SK-N-SH (cell line): ENCODE results near the gene TPRG1L. TPM values are rescaled to one million over a fixed set of nuclear protein-coding genes. Genes with fewer than 3 reads are reported as not detected.

Experiments used
- CTCF ChIA-PET: fragments of 300-600, 350-600 bp; formaldehyde crosslinking; extraction: SDS; loops from one replicate; lab custom pipeline; 2021; lab: Yijun Ruan, JAX
- POLR2A ChIA-PET: fragments of 350-600 bp; sonication (Branson Sonifier 250); formaldehyde crosslinking; extraction: SDS; loops from one replicate; lab custom pipeline; 2020; ENCODE audit warnings: antibody characterized with exemption, inconsistent platforms; lab: Yijun Ruan, JAX
- DNase-seq: peaks from one replicate; pipeline ENCODE4 v3.0.0; 2012
- H2AFZ ChIP-seq: fragments of 200-600 bp; sonication (generic); 2 replicates; pipeline ENCODE4 v1.8.1; 2016; ENCODE audit warnings: antibody characterized with exemption, mild to moderate bottlenecking, low read depth
- H3F3A ChIP-seq: fragments of 200-600 bp; sonication (generic); replicated peaks from 2 replicates; pipeline ENCODE3; 2016; ENCODE audit warnings: antibody characterized with exemption, mild to moderate bottlenecking; ENCODE audit not compliant: insufficient read depth
- H3K27ac ChIP-seq, 2 experiments: fragments of 200-500 bp in 1 of 2; fragments of 200-600 bp in 1 of 2; sonication (Bioruptor generic) in 1 of 2; sonication (generic), shearing (Covaris generic) in 1 of 2; 2 replicates each; pipeline versions ENCODE4 v1.5.1 to v1.6.1; 2014 to 2016; ENCODE audit warnings: low read depth in 2 of 2, inconsistent platforms in 1 of 2, low read length in 1 of 2, mild to moderate bottlenecking in 1 of 2, mixed read lengths in 1 of 2
- H3K27me3 ChIP-seq: fragments of 200-600 bp; sonication (generic), shearing (Covaris generic); 2 replicates; pipeline ENCODE4 v1.6.1; 2016; ENCODE audit warnings: mixed run types; ENCODE audit not compliant: insufficient read depth
- H3K36me3 ChIP-seq, 2 experiments: fragments of 200-500 bp in 1 of 2; fragments of 200-600 bp in 1 of 2; sonication (Bioruptor generic) in 1 of 2; sonication (generic) in 1 of 2; replicated peaks in 1 of 2; 2 replicates each; pipeline versions ENCODE3 to v1.5.1; 2014 to 2016; ENCODE audit warnings: low read length in 1 of 2, mild to moderate bottlenecking in 1 of 2; ENCODE audit not compliant: insufficient read depth in 2 of 2, control insufficient read depth in 1 of 2
- H3K4me1 ChIP-seq, 2 experiments: fragments of 200-500 bp in 1 of 2; fragments of 200-600 bp in 1 of 2; sonication (Bioruptor generic) in 1 of 2; sonication (generic), shearing (Covaris generic) in 1 of 2; 2 replicates each; pipeline versions ENCODE4 v1.5.1 to v1.6.1; 2014 to 2016; ENCODE audit warnings: low read depth in 1 of 2, low read length in 1 of 2, mixed run types in 1 of 2; ENCODE audit not compliant: insufficient read depth in 2 of 2, control insufficient read depth in 1 of 2
- H3K4me2 ChIP-seq: fragments of 200-600 bp; sonication (generic), shearing (Covaris generic); 2 replicates; pipeline ENCODE4 v1.6.1; 2017; ENCODE audit warnings: mixed run types
- H3K4me3 ChIP-seq, 2 experiments: fragments of 200-500 bp in 1 of 2; fragments of 200-600 bp in 1 of 2; sonication (Bioruptor generic) in 1 of 2; sonication (generic), shearing (Covaris generic) in 1 of 2; 2 replicates each; pipeline versions ENCODE4 v1.5.1 to v1.8.1; 2014 to 2016; ENCODE audit warnings: low read depth in 2 of 2, inconsistent platforms in 1 of 2, low read length in 1 of 2, mild to moderate bottlenecking in 1 of 2, mixed read lengths in 1 of 2, moderate library complexity in 1 of 2
- H3K79me2 ChIP-seq: fragments of 200-600 bp; sonication (generic); 2 replicates; pipeline ENCODE4 v1.8.1; 2017; ENCODE audit warnings: mild to moderate bottlenecking; ENCODE audit not compliant: insufficient read depth
- H3K9ac ChIP-seq: fragments of 200-600 bp; sonication (generic); 2 replicates; pipeline ENCODE4 v1.6.1; 2017; ENCODE audit warnings: mixed run types
- H3K9me2 ChIP-seq: fragments of 200-600 bp; sonication (generic); 2 replicates; pipeline ENCODE4 v1.6.1; 2017; ENCODE audit warnings: mixed run types
- H3K9me3 ChIP-seq: fragments of 200-600 bp; sonication (generic); 2 replicates; pipeline ENCODE4 v1.6.1; 2017; ENCODE audit warnings: mixed run types, mild to moderate bottlenecking, moderate library complexity
- H4K20me1 ChIP-seq: fragments of 200-600 bp; sonication (generic); 2 replicates; pipeline ENCODE4 v1.6.1; 2017; ENCODE audit warnings: mild to moderate bottlenecking, mixed run types; ENCODE audit not compliant: insufficient read depth
- CHD2 ChIP-seq: fragments of 150-350 bp; IDR thresholded peaks from 2 replicates; pipeline ENCODE4 v1.6.1; 2018; ENCODE audit warnings: low read length; ENCODE audit not compliant: partially characterized antibody
- CTCF ChIP-seq: fragments of 200-600 bp; sonication (generic); IDR thresholded peaks from 2 replicates; pipeline ENCODE4 v1.6.1; 2017; ENCODE audit warnings: antibody characterized with exemption, mild to moderate bottlenecking, moderate library complexity
- ELF1 ChIP-seq: IDR thresholded peaks from 2 replicates; pipeline ENCODE4 v1.4.0; 2012
- GABPA ChIP-seq: IDR thresholded peaks from 2 replicates; pipeline ENCODE4 v1.4.0; 2012; ENCODE audit warnings: low read depth, mild to moderate bottlenecking
- GATA2 ChIP-seq: sonication (generic); formaldehyde crosslinking; IDR thresholded peaks from 2 replicates; pipeline ENCODE4 v1.5.0; 2020; ENCODE audit warnings: mild to moderate bottlenecking, missing genetic modification reagents
- JUND ChIP-seq: IDR thresholded peaks from 2 replicates; pipeline ENCODE4 v1.4.0; 2012
- MEF2A ChIP-seq: IDR thresholded peaks from 2 replicates; pipeline ENCODE4 v1.4.0; 2012; ENCODE audit warnings: low read depth, borderline replicate concordance
- PBX3 ChIP-seq: IDR thresholded peaks from 2 replicates; pipeline ENCODE4; 2012
- POLR2AphosphoS5 ChIP-seq: IDR thresholded peaks from 2 replicates; pipeline ENCODE4 v1.6.1; 2012; ENCODE audit warnings: low read depth, low read length
- RAD21 ChIP-seq: IDR thresholded peaks from 2 replicates; pipeline ENCODE4 v1.6.1; 2012; ENCODE audit warnings: mild to moderate bottlenecking, low read length
- SMC3 ChIP-seq: IDR thresholded peaks from 2 replicates; pipeline ENCODE4 v1.6.1; 2012; ENCODE audit warnings: low read depth, low read length, improper control_type of control experiment
- TAF1 ChIP-seq: IDR thresholded peaks from 2 replicates; pipeline ENCODE4 v1.6.1; 2012; ENCODE audit warnings: low read depth, mild to moderate bottlenecking, low read length, moderate library complexity, borderline replicate concordance
- TCF12 ChIP-seq: IDR thresholded peaks from 2 replicates; pipeline ENCODE4 v1.4.0; 2012
- TEAD4 ChIP-seq: IDR thresholded peaks from 2 replicates; pipeline ENCODE4 v1.4.0; 2012; ENCODE audit warnings: mild to moderate bottlenecking, borderline replicate concordance; ENCODE audit not compliant: insufficient read depth
- USF1 ChIP-seq: IDR thresholded peaks from 2 replicates; pipeline ENCODE4 v1.4.0; 2012; ENCODE audit warnings: low read depth, borderline replicate concordance
- YY1 ChIP-seq: IDR thresholded peaks from 2 replicates; pipeline ENCODE4 v1.4.0; 2012; ENCODE audit warnings: low read depth, mild to moderate bottlenecking
- ZBTB33 ChIP-seq: IDR thresholded peaks from 2 replicates; pipeline ENCODE4 v1.4.0; 2012; ENCODE audit warnings: low read depth, borderline replicate concordance
- WGBS: methylation state at CpG from one replicate; pipeline ENCODE4 v1.1.6; 2017; ENCODE audit warnings: low lambda C conversion rate; 5-methylcytosine and 5-hydroxymethylcytosine counted together
- polyA plus RNA-seq, 3 experiments: library from polyadenylated mRNA; depleted of rRNA; stranded (reverse); fragments of >200 nt; gene quantifications; 2 replicates each; pipeline ENCODE4 v1.2.3, GENCODE V29; 2012

The TPRG1L gene
- polyA plus RNA-seq, 1 of the 3 experiments (the other 2 are of a cell fraction): 25.9 TPM

GRCh38 chr1:3677484-3677883 lies 52.7 kb downstream of the TPRG1L start:
- no peaks in the 10 kb centered on the region for H4K20me1 ChIP-seq
- no peaks in the 10 kb centered on the region for H3F3A ChIP-seq
- no peak overlapping the region for H2AFZ ChIP-seq
- no peaks in the 10 kb centered on the region for H3K9me3 ChIP-seq
- no peak overlapping the region for H3K27ac ChIP-seq
- H3K9ac ChIP-seq: no peak overlapping the region
- no peak for DNase-seq
- TF ChIP-seq RAD21 (no peak), TCF12 (no peak)
- ChIA-PET POLR2A (interaction anchor here (0.6 kb wide), 1 partner anchor 1749 kb away, joined by 3 read pairs; no protein-coding TSS in a partner anchor), CTCF (interaction anchor here (1.0 to 2.8 kb wide), 4 partner anchors 14 to 224 kb away, joined by 3 to 15 read pairs (median 6); no protein-coding TSS in a partner anchor)
- H3K27me3 ChIP-seq: no peaks in the 10 kb centered on the region
- 69% methylated on average over 4 of the region's 5 CpGs for WGBS
- H3K4me1 ChIP-seq: peaks cover 0 to 4% of the 10 kb centered on the region in 2 experiments; a peak in 1 of 4 replicates
- H3K4me3 ChIP-seq: no peak overlapping the region
- H3K36me3 ChIP-seq: no peaks in the 10 kb centered on the region
- H3K9me2 ChIP-seq: no peaks in the 10 kb centered on the region
- no peaks in the 10 kb centered on the region for H3K79me2 ChIP-seq
- H3K4me2 ChIP-seq: no peak overlapping the region

GRCh38 chr1:3678361-3679097 lies 53.7 kb downstream of the TPRG1L start:
- ChIA-PET CTCF (interaction anchor here (1.0 to 2.8 kb wide), 4 partner anchors 13 to 225 kb away, joined by 3 to 15 read pairs (median 6); no protein-coding TSS in a partner anchor), POLR2A (no interaction called here)

More at GRCh38 chr1:3678361-3679097, 53.7 kb downstream of the TPRG1L start:
- TF ChIP-seq MEF2A: no peak
- TF ChIP-seq ELF1: no peak
- no peak for TF ChIP-seq GATA2 (CRISPR knock-in tag)
- TF ChIP-seq USF1: no peak
- no peak for TF ChIP-seq GABPA
- no peak for TF ChIP-seq POLR2AphosphoS5
- TF ChIP-seq YY1: no peak
- TF ChIP-seq PBX3: no peak
- no peak for TF ChIP-seq TAF1
- TF ChIP-seq ZBTB33: no peak
- TF ChIP-seq SMC3: no peak
- no peak for TF ChIP-seq CTCF
- TF ChIP-seq TEAD4: no peak
- no peak for TF ChIP-seq CHD2
- no peak for TF ChIP-seq JUND
- no peaks in the 10 kb centered on the region for H3K9me3 ChIP-seq
- no peaks in the 10 kb centered on the region for H4K20me1 ChIP-seq
- no peaks in the 10 kb centered on the region for H3K79me2 ChIP-seq
- H3K27me3 ChIP-seq: no peaks in the 10 kb centered on the region
- H2AFZ ChIP-seq: no peak overlapping the region
- H3K9me2 ChIP-seq: no peaks in the 10 kb centered on the region
- H3K9ac ChIP-seq: no peak overlapping the region
- 71% methylated on average over 6 of the region's 21 CpGs for WGBS
- H3K4me3 ChIP-seq: no peak overlapping the region
- H3K4me1 ChIP-seq: no peaks in the 10 kb centered on the region; a peak in 1 of 4 replicates
- no peaks in the 10 kb centered on the region for H3K36me3 ChIP-seq
- no peaks in the 10 kb centered on the region for H3F3A ChIP-seq
- no peak for DNase-seq
- no peak overlapping the region for H3K4me2 ChIP-seq
- H3K27ac ChIP-seq: no peak overlapping the region
